GM18867 (cell line): ENCODE data around the gene ZNF385D.
"Not testable (repeated sequence)": the region's sequence is repeated elsewhere in the genome, so short reads cannot be mapped to it uniquely, and the experiment has no call there.

Source experiments
- ATAC-seq: cut with Tn5 transposase; IDR thresholded peaks from one replicate; pipeline ENCODE4 v1.9.1; 2021; ENCODE audit warnings: mild to moderate bottlenecking, moderate library complexity; ENCODE audit not compliant: unreplicated experiment

The ZNF385D gene

GRCh38 chr3:21393683-21394311, 357.2 kb downstream of the ZNF385D start:
- ATAC-seq, result no peak

- no peak for ATAC-seq
Measured at GRCh38 chr3:21392526-21392925, 358.5 kb downstream of the ZNF385D start.

- ATAC-seq, result no peak
Measured at GRCh38 chr3:21390856-21391255, 360.2 kb downstream of the ZNF385D start.

GRCh38 chr3:21390136-21390535, 360.9 kb downstream of the ZNF385D start:
- no peak for ATAC-seq

GRCh38 chr3:21387142-21387826, 363.7 kb downstream of the ZNF385D start:
- not testable (repeated sequence) for ATAC-seq

GRCh38 chr3:21378036-21378435, 373.0 kb downstream of the ZNF385D start:
- ATAC-seq, result not testable (repeated sequence)

- ATAC-seq, result no peak
Measured at GRCh38 chr3:21377071-21377769, 373.8 kb downstream of the ZNF385D start.

GRCh38 chr3:21372316-21372715, 378.7 kb downstream of the ZNF385D start:
- ATAC-seq, result no peak
